ENCODE results near the gene RAD51B.
A peak's percentile ranks its signal among the peaks of the same experiment; 100 is the strongest.
"Not testable (repeated sequence)": the region's sequence is repeated elsewhere in the genome, so short reads cannot be mapped to it uniquely, and the experiment has no call there.

The RAD51B gene

DNA sequence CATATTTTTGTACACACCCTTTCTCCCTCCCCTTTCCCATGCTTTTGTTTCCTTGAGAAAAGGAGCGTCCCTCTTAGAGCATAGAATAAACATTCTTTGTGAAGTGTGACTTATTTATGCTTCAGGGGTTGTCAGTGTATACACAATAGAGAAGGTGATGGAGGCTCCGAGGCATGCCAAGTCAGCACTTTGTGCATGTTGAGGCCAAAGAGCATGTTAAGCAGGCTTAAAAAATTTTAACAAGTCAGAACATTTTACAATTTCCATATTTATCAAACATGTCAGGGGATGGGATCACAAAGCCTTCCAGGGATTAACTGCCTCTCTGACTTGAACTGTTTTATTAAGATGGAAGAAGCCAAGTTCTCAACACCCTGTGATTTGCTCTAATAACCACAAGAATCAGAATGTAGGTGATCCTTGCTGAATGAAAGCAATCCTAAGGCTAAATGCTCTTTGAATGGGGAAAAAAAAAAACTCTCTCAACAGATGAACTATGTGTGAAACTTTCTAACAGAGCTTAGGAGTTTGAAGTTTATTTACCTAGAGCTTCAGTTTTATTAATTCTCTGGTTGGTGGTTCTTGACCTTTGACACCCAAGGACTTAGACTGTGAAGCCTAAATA is 223.1 kb downstream of the RAD51B start:
- DNase-seq (ENCODE audit: low read depth): peak; percentile 91
- H3K4me3 ChIP-seq (ENCODE audit: low read length): no peak overlapping the region
- TF ChIP-seq, protein P1, sequence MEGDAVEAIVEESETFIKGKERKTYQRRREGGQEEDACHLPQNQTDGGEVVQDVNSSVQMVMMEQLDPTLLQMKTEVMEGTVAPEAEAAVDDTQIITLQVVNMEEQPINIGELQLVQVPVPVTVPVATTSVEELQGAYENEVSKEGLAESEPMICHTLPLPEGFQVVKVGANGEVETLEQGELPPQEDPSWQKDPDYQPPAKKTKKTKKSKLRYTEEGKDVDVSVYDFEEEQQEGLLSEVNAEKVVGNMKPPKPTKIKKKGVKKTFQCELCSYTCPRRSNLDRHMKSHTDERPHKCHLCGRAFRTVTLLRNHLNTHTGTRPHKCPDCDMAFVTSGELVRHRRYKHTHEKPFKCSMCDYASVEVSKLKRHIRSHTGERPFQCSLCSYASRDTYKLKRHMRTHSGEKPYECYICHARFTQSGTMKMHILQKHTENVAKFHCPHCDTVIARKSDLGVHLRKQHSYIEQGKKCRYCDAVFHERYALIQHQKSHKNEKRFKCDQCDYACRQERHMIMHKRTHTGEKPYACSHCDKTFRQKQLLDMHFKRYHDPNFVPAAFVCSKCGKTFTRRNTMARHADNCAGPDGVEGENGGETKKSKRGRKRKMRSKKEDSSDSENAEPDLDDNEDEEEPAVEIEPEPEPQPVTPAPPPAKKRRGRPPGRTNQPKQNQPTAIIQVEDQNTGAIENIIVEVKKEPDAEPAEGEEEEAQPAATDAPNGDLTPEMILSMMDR (conservative IDR thresholded peaks at IDR 0.05; ENCODE audit: low read depth, low read length): no peak

DNA sequence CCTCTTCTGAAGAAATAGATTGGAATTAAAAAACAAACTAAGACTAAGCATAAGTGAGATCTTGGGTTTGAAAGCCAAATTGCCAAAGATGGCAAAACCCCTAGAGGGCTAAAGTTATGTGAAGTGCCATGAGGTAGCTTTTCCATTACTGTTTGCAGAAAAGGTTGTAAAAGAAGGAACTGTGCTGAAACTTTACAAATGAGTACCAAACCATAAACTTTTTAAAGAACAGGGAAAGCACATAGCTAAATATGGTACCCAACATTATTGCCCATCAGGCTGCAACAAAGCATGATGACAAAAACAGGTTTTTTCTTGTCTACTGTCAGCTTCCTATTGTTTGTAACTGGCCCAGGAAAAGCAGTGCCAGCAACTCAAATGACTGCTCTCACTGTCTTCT is 224.2 kb downstream of the RAD51B start:
- H3K4me3 ChIP-seq (ENCODE audit: low read length): no peak overlapping the region
- TF ChIP-seq, protein P1 (conservative IDR thresholded peaks at IDR 0.05; ENCODE audit: low read depth, low read length): no peak
- no peak for DNase-seq (ENCODE audit: low read depth)

DNA sequence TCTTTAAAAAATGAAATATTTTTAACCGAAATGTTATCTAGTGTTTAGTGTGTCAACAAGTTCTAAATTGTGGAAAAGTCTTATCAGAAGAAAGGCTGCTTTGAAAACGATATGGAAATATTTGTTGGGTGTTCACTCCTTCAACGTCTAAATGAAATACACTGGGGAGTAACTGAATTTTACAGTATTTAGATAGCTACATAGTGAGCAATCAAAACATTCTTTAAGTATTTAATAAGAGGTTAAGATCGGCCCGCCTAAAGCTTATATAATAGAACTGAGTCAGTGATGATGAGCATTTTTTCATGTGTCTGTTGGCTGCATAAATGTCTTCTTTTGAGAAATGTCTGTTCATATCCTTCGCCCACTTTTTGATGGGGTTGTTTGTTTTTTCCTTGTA is 228.3 kb downstream of the RAD51B start:
- no peak for DNase-seq (ENCODE audit: low read depth)

DNA sequence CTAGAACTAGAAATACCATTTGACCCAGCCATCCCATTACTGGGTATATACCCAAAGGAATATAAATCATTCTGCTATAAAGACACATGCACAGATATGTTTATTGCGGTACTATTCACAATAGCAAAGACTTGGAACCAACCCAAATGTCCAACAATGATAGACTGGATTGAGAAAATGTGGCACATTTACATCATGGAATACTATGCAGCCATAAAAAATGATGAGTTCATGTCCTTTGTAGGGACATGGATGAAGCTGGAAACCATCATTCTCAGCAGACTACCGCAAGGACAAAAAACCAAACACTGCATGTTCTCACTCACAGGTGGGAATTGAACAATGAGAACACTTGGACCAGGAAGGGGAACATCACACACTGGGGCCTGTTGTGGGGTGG is 229.2 kb downstream of the RAD51B start:
- H3K4me3 ChIP-seq (ENCODE audit: low read length): not testable (repeated sequence)

More for the DNA sequence above, 228.3 kb downstream of the RAD51B start:
- TF ChIP-seq, protein P1 (conservative IDR thresholded peaks at IDR 0.05; ENCODE audit: low read depth, low read length): no peak
- H3K4me3 ChIP-seq (ENCODE audit: low read length): no peak overlapping the region

DNA sequence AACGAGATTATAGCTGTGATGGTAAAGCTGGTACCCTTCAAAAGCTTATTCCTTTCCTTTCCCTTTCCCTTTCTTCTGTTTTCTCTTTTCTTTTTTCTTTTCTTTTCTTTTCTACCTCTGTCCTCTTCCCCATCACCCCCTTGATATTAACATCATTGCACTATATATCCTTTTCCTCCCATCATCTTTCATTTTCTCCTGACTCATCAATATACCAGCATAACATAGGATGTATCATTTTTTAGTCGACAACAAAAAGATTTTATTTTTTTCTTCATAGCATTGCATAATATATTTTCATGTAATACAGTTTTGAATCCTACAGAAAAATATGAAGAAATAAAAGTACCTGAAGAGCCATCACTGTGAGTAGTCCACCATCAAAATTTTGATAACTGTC is 230.6 kb downstream of the RAD51B start:
- TF ChIP-seq, protein P1 (conservative IDR thresholded peaks at IDR 0.05; ENCODE audit: low read depth, low read length): no peak
- no peak overlapping the region for H3K4me3 ChIP-seq (ENCODE audit: low read length)
- no peak for DNase-seq (ENCODE audit: low read depth)

More for the DNA sequence above, 229.2 kb downstream of the RAD51B start:
- DNase-seq (ENCODE audit: low read depth): not testable (repeated sequence)

DNA sequence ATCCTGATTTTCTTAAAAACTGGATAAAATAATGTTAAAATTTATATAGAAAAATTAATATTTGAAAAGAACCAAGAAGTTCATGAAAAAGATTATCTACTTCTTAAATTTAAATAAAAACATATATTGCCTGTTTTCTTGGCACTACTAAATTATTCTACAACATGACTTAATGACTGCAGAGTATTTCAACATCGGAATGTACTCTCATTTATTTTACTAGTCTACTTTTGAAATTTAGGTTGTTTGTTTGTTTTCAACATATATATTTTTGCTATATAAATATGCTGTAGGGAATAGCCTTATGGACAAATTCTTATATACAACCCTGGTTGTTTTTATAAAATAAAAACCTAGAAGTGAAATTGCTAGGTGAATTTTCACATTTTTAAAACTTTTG is 231.6 kb downstream of the RAD51B start:
- TF ChIP-seq, protein P1 (conservative IDR thresholded peaks at IDR 0.05; ENCODE audit: low read depth, low read length): no peak
- DNase-seq (ENCODE audit: low read depth): no peak
- no peak overlapping the region for H3K4me3 ChIP-seq (ENCODE audit: low read length)

DNA sequence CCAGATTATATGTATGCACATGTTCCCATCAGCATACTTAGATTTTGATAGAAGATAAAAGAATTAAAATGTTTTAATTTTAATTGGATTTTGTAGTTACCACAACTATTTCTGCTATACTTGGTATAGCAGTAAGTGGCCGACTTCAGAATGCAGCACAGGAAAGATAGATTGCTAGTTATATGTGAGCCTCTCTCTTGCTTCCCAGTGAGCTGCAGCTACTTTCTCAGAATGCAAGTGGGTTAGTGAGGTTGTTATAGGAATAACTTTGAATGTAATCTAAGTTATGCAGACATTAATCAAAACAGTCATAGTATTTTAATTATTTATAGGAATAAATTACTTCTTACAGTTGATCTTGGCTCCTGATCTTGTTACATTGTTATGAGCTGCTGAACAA is 240.6 kb downstream of the RAD51B start:
- TF ChIP-seq, protein P1 (conservative IDR thresholded peaks at IDR 0.05; ENCODE audit: low read depth, low read length): no peak
- no peak overlapping the region for H3K4me3 ChIP-seq (ENCODE audit: low read length)
- DNase-seq (ENCODE audit: low read depth): no peak
